ENCODE measurements around the gene AKR1C1.
"Not testable (repeated sequence)": the region's sequence is repeated elsewhere in the genome, so short reads cannot be mapped to it uniquely, and the experiment has no call there.

The AKR1C1 gene

GRCh38 chr10:5002013-5002727 is 39.0 kb downstream of the AKR1C1 start:
- TF ChIP-seq, protein P1, sequence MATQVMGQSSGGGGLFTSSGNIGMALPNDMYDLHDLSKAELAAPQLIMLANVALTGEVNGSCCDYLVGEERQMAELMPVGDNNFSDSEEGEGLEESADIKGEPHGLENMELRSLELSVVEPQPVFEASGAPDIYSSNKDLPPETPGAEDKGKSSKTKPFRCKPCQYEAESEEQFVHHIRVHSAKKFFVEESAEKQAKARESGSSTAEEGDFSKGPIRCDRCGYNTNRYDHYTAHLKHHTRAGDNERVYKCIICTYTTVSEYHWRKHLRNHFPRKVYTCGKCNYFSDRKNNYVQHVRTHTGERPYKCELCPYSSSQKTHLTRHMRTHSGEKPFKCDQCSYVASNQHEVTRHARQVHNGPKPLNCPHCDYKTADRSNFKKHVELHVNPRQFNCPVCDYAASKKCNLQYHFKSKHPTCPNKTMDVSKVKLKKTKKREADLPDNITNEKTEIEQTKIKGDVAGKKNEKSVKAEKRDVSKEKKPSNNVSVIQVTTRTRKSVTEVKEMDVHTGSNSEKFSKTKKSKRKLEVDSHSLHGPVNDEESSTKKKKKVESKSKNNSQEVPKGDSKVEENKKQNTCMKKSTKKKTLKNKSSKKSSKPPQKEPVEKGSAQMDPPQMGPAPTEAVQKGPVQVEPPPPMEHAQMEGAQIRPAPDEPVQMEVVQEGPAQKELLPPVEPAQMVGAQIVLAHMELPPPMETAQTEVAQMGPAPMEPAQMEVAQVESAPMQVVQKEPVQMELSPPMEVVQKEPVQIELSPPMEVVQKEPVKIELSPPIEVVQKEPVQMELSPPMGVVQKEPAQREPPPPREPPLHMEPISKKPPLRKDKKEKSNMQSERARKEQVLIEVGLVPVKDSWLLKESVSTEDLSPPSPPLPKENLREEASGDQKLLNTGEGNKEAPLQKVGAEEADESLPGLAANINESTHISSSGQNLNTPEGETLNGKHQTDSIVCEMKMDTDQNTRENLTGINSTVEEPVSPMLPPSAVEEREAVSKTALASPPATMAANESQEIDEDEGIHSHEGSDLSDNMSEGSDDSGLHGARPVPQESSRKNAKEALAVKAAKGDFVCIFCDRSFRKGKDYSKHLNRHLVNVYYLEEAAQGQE (IDR thresholded peaks at IDR 0.05; ENCODE audit: insufficient read depth in 1 of 2, low read depth in 2 of 2, low read length in 2 of 2): no peak
- TF ChIP-seq SIN3A (IDR thresholded peaks at IDR 0.05; ENCODE audit: borderline replicate concordance, insufficient read depth, low read length) (no peak), TAF1 (IDR thresholded peaks at IDR 0.05; ENCODE audit: borderline replicate concordance, insufficient read depth, low read length) (no peak), FOXP2 (optimal IDR thresholded peaks at IDR 0.05; ENCODE audit: borderline replicate concordance, extremely low read depth, extremely low read length, insufficient read depth) (no peak), POLR2AphosphoS5 (IDR thresholded peaks at IDR 0.05; ENCODE audit: low read depth, low read length) (no peak)

- TF ChIP-seq FOXP2 (optimal IDR thresholded peaks at IDR 0.05; ENCODE audit: borderline replicate concordance, extremely low read depth, extremely low read length, insufficient read depth); POLR2AphosphoS5 (IDR thresholded peaks at IDR 0.05; ENCODE audit: low read depth, low read length); TAF1 (IDR thresholded peaks at IDR 0.05; ENCODE audit: borderline replicate concordance, insufficient read depth, low read length): not testable (repeated sequence)
Observed at GRCh38 chr10:5003127-5004029, 40.2 kb downstream of the AKR1C1 start, which contains the start of gene AKR1C2. AKR1C2 (minus strand) TSS chr10:5003857; CDS start chr10:5003835, 22 bp downstream.

- TF ChIP-seq, protein P1 (IDR thresholded peaks at IDR 0.05; ENCODE audit: insufficient read depth in 1 of 2, low read depth in 2 of 2, low read length in 2 of 2): no peak
- TF ChIP-seq POLR2AphosphoS5 (IDR thresholded peaks at IDR 0.05; ENCODE audit: low read depth, low read length): no peak
- no peak for TF ChIP-seq TAF1 (IDR thresholded peaks at IDR 0.05; ENCODE audit: borderline replicate concordance, insufficient read depth, low read length)
- TF ChIP-seq SIN3A (IDR thresholded peaks at IDR 0.05; ENCODE audit: borderline replicate concordance, insufficient read depth, low read length): no peak
Observed at GRCh38 chr10:5012595-5012994, 49.4 kb downstream of the AKR1C1 start.

- TF ChIP-seq, protein P1 (IDR thresholded peaks at IDR 0.05; ENCODE audit: insufficient read depth in 1 of 2, low read depth in 2 of 2, low read length in 2 of 2): no peak
- TF ChIP-seq POLR2AphosphoS5 (IDR thresholded peaks at IDR 0.05; ENCODE audit: low read depth, low read length) (no peak), SIN3A (IDR thresholded peaks at IDR 0.05; ENCODE audit: borderline replicate concordance, insufficient read depth, low read length) (no peak), FOXP2 (optimal IDR thresholded peaks at IDR 0.05; ENCODE audit: borderline replicate concordance, extremely low read depth, extremely low read length, insufficient read depth) (no peak), TAF1 (IDR thresholded peaks at IDR 0.05; ENCODE audit: borderline replicate concordance, insufficient read depth, low read length) (no peak)
Observed at GRCh38 chr10:5013385-5013784, 50.2 kb downstream of the AKR1C1 start.

- TF ChIP-seq TAF1 (IDR thresholded peaks at IDR 0.05; ENCODE audit: borderline replicate concordance, insufficient read depth, low read length): no peak
- no peak for TF ChIP-seq FOXP2 (optimal IDR thresholded peaks at IDR 0.05; ENCODE audit: borderline replicate concordance, extremely low read depth, extremely low read length, insufficient read depth)
- TF ChIP-seq, protein P1 (IDR thresholded peaks at IDR 0.05; ENCODE audit: insufficient read depth in 1 of 2, low read depth in 2 of 2, low read length in 2 of 2): no peak
- no peak for TF ChIP-seq SIN3A (IDR thresholded peaks at IDR 0.05; ENCODE audit: borderline replicate concordance, insufficient read depth, low read length)
- no peak for TF ChIP-seq POLR2AphosphoS5 (IDR thresholded peaks at IDR 0.05; ENCODE audit: low read depth, low read length)
Observed at GRCh38 chr10:5014936-5015335, 51.7 kb downstream of the AKR1C1 start.

Data from PFSK-1 (cell line).